ENCODE data around the gene OR1I1.

The OR1I1 gene

DNA sequence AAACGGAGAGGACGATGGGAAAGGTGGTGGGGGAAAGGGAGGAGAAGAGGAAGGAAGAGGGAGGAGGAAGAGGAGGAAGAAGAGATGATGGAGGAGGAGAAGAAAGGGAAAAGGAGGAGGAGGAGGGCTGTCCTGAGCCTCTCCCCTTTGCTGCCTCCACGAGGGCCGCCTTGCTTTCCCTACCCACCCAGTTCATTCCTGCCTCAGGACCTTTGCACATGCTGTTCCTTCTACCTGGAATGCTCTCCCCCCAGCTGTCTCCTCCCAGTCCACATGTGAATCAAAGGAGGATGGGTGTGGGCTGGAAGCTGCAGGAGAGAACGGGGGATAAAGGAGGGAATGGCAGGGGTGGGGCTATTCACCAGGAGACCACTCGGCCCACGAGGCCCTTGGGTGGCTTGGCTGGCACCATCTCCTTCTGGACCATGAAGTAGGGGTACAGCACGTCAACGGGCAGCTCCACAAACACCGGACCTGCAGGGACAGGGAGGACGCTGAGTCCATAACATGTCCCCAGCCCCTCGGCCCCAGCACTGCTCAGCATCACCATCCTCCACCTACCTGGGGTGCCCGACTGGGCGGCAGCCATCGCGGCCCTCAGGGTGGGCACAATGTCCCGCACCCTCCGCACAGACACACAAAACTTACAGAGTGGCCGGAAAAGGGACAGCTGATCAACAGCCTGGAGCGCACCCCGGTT is 40.5 kb downstream of the OR1I1 start:
- H3K79me1 ChIP-seq (ENCODE audit: low read depth, low read length): peaks cover 12% of the 10 kb centered on the region
- H3K4ac ChIP-seq (ENCODE audit: low read length): no peak overlapping the region
- no peak overlapping the region for H3K23ac ChIP-seq (ENCODE audit: low read depth, low read length, poor library complexity)
- no peak overlapping the region for H3K9ac ChIP-seq (ENCODE audit: low read depth, low read length, poor library complexity)
- H2BK5ac ChIP-seq (ENCODE audit: low read length): peak overlapping the region; percentile 75
- H3K4me2 ChIP-seq (ENCODE audit: insufficient read depth, low read length, poor library complexity, severe bottlenecking): no peak overlapping the region
- H3K27ac ChIP-seq (replicated peaks; ENCODE audit: low read length): no peak overlapping the region
- no peak overlapping the region for H4K91ac ChIP-seq (ENCODE audit: low read depth, low read length, poor library complexity)
- H2BK120ac ChIP-seq (ENCODE audit: low read depth, low read length): no peak overlapping the region
- H2AK5ac ChIP-seq (ENCODE audit: low read depth, low read length): peak overlapping the region; percentile 1
- no peak overlapping the region for H3K18ac ChIP-seq (ENCODE audit: low read length)
- no peak for DNase-seq (ENCODE audit: low spot score)
- no peak overlapping the region for H2BK12ac ChIP-seq (ENCODE audit: low read length)
- peaks cover 0 to 5% of the 10 kb centered on the region in 2 donors for H3K9me3 ChIP-seq (replicated peaks in 1 of 2; ENCODE audit: control insufficient read depth in 2 of 2, insufficient read depth in 1 of 2, low read depth in 1 of 2, low read length in 2 of 2)
- peaks cover 41 to 56% of the 10 kb centered on the region in 2 donors for H3K36me3 ChIP-seq (replicated peaks in 1 of 2; ENCODE audit: control insufficient read depth in 2 of 2, insufficient read depth in 2 of 2, low read length in 2 of 2)
- H3K4me1 ChIP-seq (ENCODE audit: control insufficient read depth in 2 of 2, insufficient read depth in 1 of 2, low read depth in 1 of 2, low read length in 2 of 2): peaks cover 3 to 7% of the 10 kb centered on the region in 2 donors
- H2AFZ ChIP-seq (ENCODE audit: low read length): no peak overlapping the region
- H4K8ac ChIP-seq (ENCODE audit: low read depth, low read length): no peak overlapping the region
- 100% methylated on average over 2 of the region's 21 CpGs; no CpG with 5 or more reads in 1 of the 2 donors for WGBS, 2 donors (ENCODE audit: extremely low coverage in 2 of 2, insufficient read length in 2 of 2, insufficient replicate concordance in 1 of 2)
- H2BK15ac ChIP-seq (ENCODE audit: low read length): no peak overlapping the region
- no peak overlapping the region for H3K4me3 ChIP-seq (ENCODE audit: low read length in 2 of 2)
- no peak overlapping the region for H3K14ac ChIP-seq (ENCODE audit: low read length)
- no peaks in the 10 kb centered on the region for H3K27me3 ChIP-seq (ENCODE audit: control insufficient read depth in 3 of 3, insufficient read depth in 3 of 3, low read depth in 1 of 3, low read length in 3 of 3)

GRCh38 chr19:15123031-15123890 is 41.2 kb downstream of the OR1I1 start:
- no peak overlapping the region for H3K14ac ChIP-seq (ENCODE audit: low read length)
- no peak overlapping the region for H3K18ac ChIP-seq (ENCODE audit: low read length)
- H3K23ac ChIP-seq (ENCODE audit: low read depth, low read length, poor library complexity): peak overlapping the region; percentile 89
- WGBS, 2 donors (ENCODE audit: extremely low coverage in 2 of 2, insufficient read length in 2 of 2, insufficient replicate concordance in 1 of 2): no CpG with 5 or more reads among the region's 22 CpGs
- H4K91ac ChIP-seq (ENCODE audit: low read depth, low read length, poor library complexity): no peak overlapping the region
- H3K4me1 ChIP-seq (ENCODE audit: control insufficient read depth in 2 of 2, insufficient read depth in 1 of 2, low read depth in 1 of 2, low read length in 2 of 2): peaks cover 3 to 7% of the 10 kb centered on the region in 2 donors
- no peak overlapping the region for H3K27ac ChIP-seq (replicated peaks; ENCODE audit: low read length)
- peak overlapping the region in 1 of 2 donors; percentile 71 for H3K4me3 ChIP-seq (ENCODE audit: low read length in 2 of 2)
- H3K4ac ChIP-seq (ENCODE audit: low read length): peak overlapping the region; percentile 37
- peaks cover 0 to 5% of the 10 kb centered on the region in 2 donors for H3K9me3 ChIP-seq (replicated peaks in 1 of 2; ENCODE audit: control insufficient read depth in 2 of 2, insufficient read depth in 1 of 2, low read depth in 1 of 2, low read length in 2 of 2)
- DNase-seq (ENCODE audit: low spot score): no peak
- peak overlapping the region; percentile 25 for H3K4me2 ChIP-seq (ENCODE audit: insufficient read depth, low read length, poor library complexity, severe bottlenecking)
- peak overlapping the region; percentile 75 for H2BK5ac ChIP-seq (ENCODE audit: low read length)
- no peaks in the 10 kb centered on the region for H3K27me3 ChIP-seq (ENCODE audit: control insufficient read depth in 3 of 3, insufficient read depth in 3 of 3, low read depth in 1 of 3, low read length in 3 of 3)
- peak overlapping the region; percentile 85 for H2BK15ac ChIP-seq (ENCODE audit: low read length)
- H2BK120ac ChIP-seq (ENCODE audit: low read depth, low read length): no peak overlapping the region
- peak overlapping the region; percentile 93 for H4K8ac ChIP-seq (ENCODE audit: low read depth, low read length)
- peak overlapping the region; percentile 84 for H2AK5ac ChIP-seq (ENCODE audit: low read depth, low read length)
- H2AFZ ChIP-seq (ENCODE audit: low read length): no peak overlapping the region
- H3K9ac ChIP-seq (ENCODE audit: low read depth, low read length, poor library complexity): peak overlapping the region; percentile 70
- peaks cover 12% of the 10 kb centered on the region for H3K79me1 ChIP-seq (ENCODE audit: low read depth, low read length)
- peaks cover 34 to 48% of the 10 kb centered on the region in 2 donors for H3K36me3 ChIP-seq (replicated peaks in 1 of 2; ENCODE audit: control insufficient read depth in 2 of 2, insufficient read depth in 2 of 2, low read length in 2 of 2)
- H2BK12ac ChIP-seq (ENCODE audit: low read length): no peak overlapping the region

GRCh38 chr19:15123900-15124299 is 41.9 kb downstream of the OR1I1 start:
- Histone ChIP-seq H3K18ac (ENCODE audit: low read length) (no peak overlapping the region), H3K4me3 (ENCODE audit: low read length in 2 of 2) (peak overlapping the region in 1 of 2 donors; percentile 71), H2BK12ac (ENCODE audit: low read length) (peak overlapping the region; percentile 97), H3K27ac (replicated peaks; ENCODE audit: low read length) (no peak overlapping the region), H3K14ac (ENCODE audit: low read length) (no peak overlapping the region), H3K27me3 (ENCODE audit: control insufficient read depth in 3 of 3, insufficient read depth in 3 of 3, low read depth in 1 of 3, low read length in 3 of 3) (no peaks in the 10 kb centered on the region), H3K4me2 (ENCODE audit: insufficient read depth, low read length, poor library complexity, severe bottlenecking) (no peak overlapping the region), H3K36me3 (replicated peaks in 1 of 2; ENCODE audit: control insufficient read depth in 2 of 2, insufficient read depth in 2 of 2, low read length in 2 of 2) (peaks cover 29 to 41% of the 10 kb centered on the region in 2 donors), H2BK5ac (ENCODE audit: low read length) (no peak overlapping the region), H4K8ac (ENCODE audit: low read depth, low read length) (peak overlapping the region; percentile 43), H3K4ac (ENCODE audit: low read length) (no peak overlapping the region), H3K23ac (ENCODE audit: low read depth, low read length, poor library complexity) (peak overlapping the region; percentile 85), H3K4me1 (ENCODE audit: control insufficient read depth in 2 of 2, insufficient read depth in 1 of 2, low read depth in 1 of 2, low read length in 2 of 2) (peaks cover 3 to 7% of the 10 kb centered on the region in 2 donors), H2BK120ac (ENCODE audit: low read depth, low read length) (no peak overlapping the region), H3K9ac (ENCODE audit: low read depth, low read length, poor library complexity) (peak overlapping the region; percentile 70), H2AK5ac (ENCODE audit: low read depth, low read length) (peak overlapping the region; percentile 84), H3K79me1 (ENCODE audit: low read depth, low read length) (peaks cover 12% of the 10 kb centered on the region), H2BK15ac (ENCODE audit: low read length) (peak overlapping the region; percentile 67), H2AFZ (ENCODE audit: low read length) (no peak overlapping the region), H3K9me3 (replicated peaks in 1 of 2; ENCODE audit: control insufficient read depth in 2 of 2, insufficient read depth in 1 of 2, low read depth in 1 of 2, low read length in 2 of 2) (peaks cover 0 to 3% of the 10 kb centered on the region in 2 donors), H4K91ac (ENCODE audit: low read depth, low read length, poor library complexity) (no peak overlapping the region)
- no peak for DNase-seq (ENCODE audit: low spot score)
- WGBS, 2 donors (ENCODE audit: extremely low coverage in 2 of 2, insufficient read length in 2 of 2, insufficient replicate concordance in 1 of 2): no CpG with 5 or more reads among the region's 5 CpGs
